Esophagus squamous epithelium (tissue), 5 donors: ENCODE data around the gene DOCK2. TPM values are rescaled to one million over a fixed set of nuclear protein-coding genes. Genes with fewer than 3 reads are reported as not detected.

Experiments
- DNase-seq: peaks from one replicate; lab custom pipeline; 2025; lab: John Stamatoyannopoulos, UW
- H3K27ac ChIP-seq, 4 donors: fragments of 200-600 bp; sonication (generic); one replicate each; pipeline ENCODE4 v1.5.1; 2016 to 2019; ENCODE audit warnings: mild to moderate bottlenecking in 1 of 4
- H3K27me3 ChIP-seq, 4 donors: fragments of 200-600 bp; sonication (generic); 1 replicate in 3 of 4; 2 replicates in 1 of 4; pipeline versions ENCODE4 v1.5.1 to v1.6.0; 2017 to 2021; ENCODE audit warnings: antibody characterized with exemption in 1 of 4
- H3K36me3 ChIP-seq, 3 donors: fragments of 200-600 bp; sonication (generic); one replicate each; pipeline ENCODE4 v1.5.1; 2016 to 2019
- H3K4me1 ChIP-seq, 3 donors: fragments of 200-600 bp; sonication (generic); one replicate each; pipeline ENCODE4 v1.5.1; 2017 to 2019
- H3K4me3 ChIP-seq, 4 donors: fragments of 200-600 bp; sonication (generic); 1 replicate in 3 of 4; 2 replicates in 1 of 4; pipeline ENCODE4 v1.5.1; 2016 to 2019; ENCODE audit warnings: mild to moderate bottlenecking in 2 of 4, moderate library complexity in 1 of 4
- H3K9me3 ChIP-seq, 3 donors: fragments of 200-600 bp; sonication (generic); one replicate each; pipeline ENCODE4 v1.5.1; 2016 to 2019
- CTCF ChIP-seq, 6 experiments: fragments of 450-650 bp in 4 of 6; fragments of 200-600 bp in 2 of 6; sonication (generic) in 2 of 6; IDR thresholded peaks; one replicate each; pipeline ENCODE4 v1.5.1; 2016 to 2019; ENCODE audit warnings: antibody characterized with exemption in 6 of 6, mild to moderate bottlenecking in 4 of 6, moderate library complexity in 4 of 6
- POLR2A ChIP-seq, 4 donors: fragments of 450-650 bp; IDR thresholded peaks; one replicate each; pipeline ENCODE4 v1.6.1; 2017; ENCODE audit warnings: antibody characterized with exemption in 4 of 4, mild to moderate bottlenecking in 4 of 4, moderate library complexity in 3 of 4
- WGBS, 2 donors: methylation state at CpG; one replicate each; pipeline ENCODE4 v1.1.5; 2018; 5-methylcytosine and 5-hydroxymethylcytosine counted together
- intact Hi-C: fragments of 100-400 bp; cut with DNase I; formaldehyde crosslinking; loops from one replicate; pipeline ENCODE4 v1.15.0; 2022
- total RNA-seq, 4 donors: library from RNA; depleted of rRNA; stranded (reverse); fragments of >200 nt; gene quantifications; one replicate each; pipeline ENCODE4 v1.1.0, GENCODE V29; 2016
- donor health status: DM: yes; HTN: yes; CAD: no.

The DOCK2 gene
- total RNA-seq, 4 donors from 2014 or later = 4.1 to 14.5 (median 10.0) TPM

DNA sequence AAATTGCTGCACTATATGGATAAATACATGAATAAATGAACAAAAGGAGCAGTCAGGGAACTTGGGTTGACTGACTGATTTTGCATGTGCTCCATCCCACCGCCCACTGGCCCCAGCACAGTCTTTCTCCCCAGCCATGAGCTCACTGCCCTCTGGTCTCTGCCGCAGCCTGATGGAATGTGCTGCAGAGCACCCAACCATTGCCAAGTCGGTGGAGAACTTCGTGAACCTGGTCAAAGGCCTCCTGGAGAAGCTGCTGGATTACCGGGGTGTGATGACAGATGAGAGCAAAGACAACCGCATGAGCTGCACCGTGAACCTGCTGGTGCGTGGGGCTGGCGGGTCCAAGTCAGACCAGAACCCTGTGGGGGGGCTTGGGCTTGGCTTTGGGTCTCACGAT is 397.2 kb downstream of the DOCK2 start:
- no peaks in the 10 kb centered on the region for H3K9me3 ChIP-seq
- WGBS, 2 donors = 67 to 72% methylated on average over 3 to 10 of the region's 10 CpGs
- H3K27ac ChIP-seq = no peak overlapping the region
- H3K36me3 ChIP-seq = no peaks in the 10 kb centered on the region
- DNase-seq = no peak
- no peaks in the 10 kb centered on the region for H3K27me3 ChIP-seq
- intact Hi-C loops = no loop called here
- no peak overlapping the region for H3K4me3 ChIP-seq
- H3K4me1 ChIP-seq = no peaks in the 10 kb centered on the region
- no peak for TF ChIP-seq CTCF (IDR thresholded peaks at IDR 0.05)
- TF ChIP-seq POLR2A (IDR thresholded peaks at IDR 0.05) = no peak

DNA sequence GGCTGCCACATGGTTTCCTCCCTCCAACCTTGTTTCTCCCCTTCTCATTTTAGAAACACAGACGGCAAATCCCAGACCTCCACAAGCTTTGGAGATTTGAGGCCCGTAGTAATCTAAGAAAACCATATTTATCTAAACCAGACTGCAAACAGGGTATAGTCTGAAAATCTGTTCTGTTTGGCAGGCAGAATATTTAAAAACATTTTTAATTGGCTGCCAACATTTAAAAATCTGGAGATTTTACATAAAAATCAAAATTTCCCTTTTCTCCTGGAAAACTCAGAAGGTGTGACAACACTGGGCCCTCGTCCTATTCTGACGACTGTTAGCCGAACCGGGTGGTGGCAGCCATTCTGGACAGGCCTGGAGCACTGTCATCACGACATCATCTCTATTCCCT is 401.2 kb downstream of the DOCK2 start:
- WGBS, 2 donors = 84 to 88% methylated on average over 7 of the region's 7 CpGs
- Histone ChIP-seq H3K4me3 (no peak overlapping the region), H3K27me3 (no peaks in the 10 kb centered on the region), H3K4me1 (no peaks in the 10 kb centered on the region), H3K36me3 (no peaks in the 10 kb centered on the region), H3K27ac (no peak overlapping the region), H3K9me3 (no peaks in the 10 kb centered on the region)
- TF ChIP-seq POLR2A (IDR thresholded peaks at IDR 0.05) = no peak
- TF ChIP-seq CTCF (IDR thresholded peaks at IDR 0.05) = no peak
- intact Hi-C loops = no loop called here
- no peak for DNase-seq

DNA sequence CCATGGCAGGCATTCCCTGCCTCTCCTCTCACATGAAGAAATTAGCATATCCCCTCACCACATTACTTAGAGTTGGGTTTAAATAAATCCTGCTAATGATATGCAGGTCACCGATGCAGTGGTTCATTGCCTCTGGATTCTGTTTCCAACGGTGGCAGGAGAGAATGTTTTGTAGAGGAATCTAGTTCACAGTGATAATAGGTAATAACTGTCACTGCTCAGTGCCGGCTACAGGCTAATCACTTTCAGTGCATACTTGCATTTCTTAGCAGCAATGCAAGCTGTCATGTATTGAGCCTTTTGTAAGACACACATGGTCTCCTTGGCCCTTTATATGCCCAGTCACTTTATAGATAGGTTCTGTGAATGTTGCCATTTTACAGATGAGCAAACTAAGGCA is 402.8 kb downstream of the DOCK2 start:
- no peak for DNase-seq
- 79 to 91% methylated on average over 3 of the region's 3 CpGs for WGBS, 2 donors
- Histone ChIP-seq H3K27me3 (no peaks in the 10 kb centered on the region), H3K27ac (no peak overlapping the region), H3K4me3 (no peak overlapping the region), H3K9me3 (no peaks in the 10 kb centered on the region), H3K4me1 (no peaks in the 10 kb centered on the region), H3K36me3 (no peaks in the 10 kb centered on the region)
- intact Hi-C loops = no loop called here
- TF ChIP-seq CTCF (IDR thresholded peaks at IDR 0.05) (no peak), POLR2A (IDR thresholded peaks at IDR 0.05) (no peak)

DNA sequence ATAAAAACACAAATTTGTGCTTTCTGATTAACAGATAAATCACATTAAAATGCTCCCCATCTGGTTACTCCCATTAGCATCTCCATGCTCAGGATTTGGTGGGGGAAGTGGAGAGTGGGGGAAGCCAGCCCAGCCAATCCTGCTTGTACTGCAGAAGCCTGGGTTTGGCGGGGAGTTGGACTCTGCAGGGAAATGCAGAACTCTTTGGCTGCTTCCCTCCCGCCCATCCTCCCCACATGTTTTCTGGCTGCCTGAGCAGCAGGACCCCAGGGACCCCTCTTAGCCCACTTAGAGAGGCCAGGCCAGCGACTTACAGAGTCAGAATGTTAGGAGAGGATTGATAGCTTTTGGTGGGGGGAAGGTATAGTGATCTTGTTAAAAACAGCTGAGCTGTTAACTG is 409.2 kb downstream of the DOCK2 start:
- Histone ChIP-seq H3K27me3 (no peaks in the 10 kb centered on the region), H3K4me1 (no peaks in the 10 kb centered on the region), H3K27ac (no peak overlapping the region), H3K4me3 (no peak overlapping the region), H3K9me3 (no peaks in the 10 kb centered on the region), H3K36me3 (no peaks in the 10 kb centered on the region)
- TF ChIP-seq POLR2A (IDR thresholded peaks at IDR 0.05) (no peak), CTCF (IDR thresholded peaks at IDR 0.05) (no peak)
- no peak for DNase-seq
- intact Hi-C loops = no loop called here
- 60% methylated on average over 2 to 3 of the region's 3 CpGs for WGBS, 2 donors

GRCh38 chr5:170049713-170050112 is 412.6 kb downstream of the DOCK2 start:
- H3K27ac ChIP-seq = no peak overlapping the region
- no peak overlapping the region for H3K4me3 ChIP-seq
- H3K4me1 ChIP-seq = no peaks in the 10 kb centered on the region
- no peaks in the 10 kb centered on the region for H3K36me3 ChIP-seq
- 75 to 100% methylated on average over 3 of the region's 3 CpGs for WGBS, 2 donors
- no peak for DNase-seq
- no peaks in the 10 kb centered on the region for H3K27me3 ChIP-seq
- TF ChIP-seq CTCF (IDR thresholded peaks at IDR 0.05) = no peak
- no peak for TF ChIP-seq POLR2A (IDR thresholded peaks at IDR 0.05)
- H3K9me3 ChIP-seq = no peaks in the 10 kb centered on the region
- intact Hi-C loops = no loop called here
